Liver (tissue), 9 donors: Measurements from ENCODE around the gene NOS1. TPM values are rescaled to one million over a fixed set of nuclear protein-coding genes. Genes with fewer than 3 reads are reported as not detected.

Experiments
- DNase-seq: peaks from one replicate; pipeline ENCODE4 v3.0.0-alpha.2; 2017; ENCODE audit warnings: low spot score
- H3K27ac ChIP-seq, 2 donors: one replicate each; pipeline ENCODE4 v1.7.0; 2013; ENCODE audit warnings: inconsistent platforms in 2 of 2, low read length in 2 of 2, control low read depth in 1 of 2, low read depth in 1 of 2, mild to moderate bottlenecking in 1 of 2
- H3K27me3 ChIP-seq, 4 donors: one replicate each; pipeline versions ENCODE4 v1.6.1 to v1.7.0; 2013; ENCODE audit warnings: low read length in 3 of 4, inconsistent platforms in 1 of 4, mild to moderate bottlenecking in 1 of 4, moderate library complexity in 1 of 4; ENCODE audit not compliant: control insufficient read depth in 4 of 4, insufficient read depth in 4 of 4
- H3K36me3 ChIP-seq, 4 donors: one replicate each; pipeline versions ENCODE4 v1.6.1 to v1.7.0; 2013; ENCODE audit warnings: low read length in 3 of 4, mild to moderate bottlenecking in 3 of 4, low read depth in 1 of 4, moderate library complexity in 1 of 4; ENCODE audit not compliant: control insufficient read depth in 4 of 4, insufficient read depth in 3 of 4
- H3K4me1 ChIP-seq, 4 donors: one replicate each; pipeline versions ENCODE4 v1.6.1 to v1.7.0; 2013; ENCODE audit warnings: low read length in 3 of 4, mild to moderate bottlenecking in 3 of 4, moderate library complexity in 1 of 4; ENCODE audit not compliant: control insufficient read depth in 4 of 4, insufficient read depth in 4 of 4
- H3K4me3 ChIP-seq, 3 donors: one replicate each; pipeline versions ENCODE4 v1.6.1 to v1.7.0; 2013; ENCODE audit warnings: low read length in 3 of 3, control low read depth in 1 of 3, low read depth in 1 of 3, mild to moderate bottlenecking in 1 of 3
- H3K9ac ChIP-seq, 2 donors: one replicate each; pipeline ENCODE4 v1.7.0; 2013; ENCODE audit warnings: low read length in 2 of 2, mild to moderate bottlenecking in 2 of 2, moderate library complexity in 2 of 2, control low read depth in 1 of 2, low read depth in 1 of 2
- H3K9me3 ChIP-seq, 4 donors: one replicate each; pipeline versions ENCODE4 v1.6.1 to v1.7.0; 2013; ENCODE audit warnings: low read length in 3 of 4; ENCODE audit not compliant: control insufficient read depth in 4 of 4
- EGR1 ChIP-seq, 2 donors: IDR thresholded peaks; 2 replicates each; pipeline ENCODE4 v1.6.1; 2016 to 2018; ENCODE audit warnings: antibody characterized with exemption in 2 of 2, low read depth in 2 of 2
- FOXA1 ChIP-seq: IDR thresholded peaks from 2 replicates; pipeline ENCODE4 v1.6.1; 2016; ENCODE audit warnings: antibody characterized with exemption
- GABPA ChIP-seq, 2 donors: IDR thresholded peaks in 1 of 2; conservative IDR thresholded peaks in 1 of 2; 2 replicates each; pipeline ENCODE4 v1.6.1; 2016; ENCODE audit warnings: antibody characterized with exemption in 2 of 2, mild to moderate bottlenecking in 1 of 2, moderate library complexity in 1 of 2
- HNF4A ChIP-seq, 2 donors: conservative IDR thresholded peaks; 2 replicates each; pipeline ENCODE4 v1.6.1; 2016; ENCODE audit warnings: antibody characterized with exemption in 2 of 2, mild to moderate bottlenecking in 2 of 2
- HNF4G ChIP-seq: IDR thresholded peaks from 2 replicates; pipeline ENCODE4 v1.6.1; 2016; ENCODE audit warnings: antibody characterized with exemption
- JUND ChIP-seq, 2 donors: IDR thresholded peaks; 2 replicates each; pipeline ENCODE4 v1.6.1; 2016; ENCODE audit warnings: antibody characterized with exemption in 2 of 2
- MAX ChIP-seq: IDR thresholded peaks from 2 replicates; pipeline ENCODE4 v1.6.1; 2016; ENCODE audit warnings: antibody characterized with exemption
- NR2F2 ChIP-seq: IDR thresholded peaks from 2 replicates; pipeline ENCODE4 v1.6.1; 2016; ENCODE audit warnings: antibody characterized with exemption
- RXRA ChIP-seq, 2 donors: IDR thresholded peaks; 2 replicates each; pipeline ENCODE4 v1.6.1; 2017 to 2018; ENCODE audit warnings: antibody characterized with exemption in 2 of 2, mild to moderate bottlenecking in 1 of 2
- SP1 ChIP-seq: IDR thresholded peaks from 2 replicates; pipeline ENCODE4 v1.6.1; 2018; ENCODE audit warnings: antibody characterized with exemption, mild to moderate bottlenecking
- YY1 ChIP-seq: IDR thresholded peaks from 2 replicates; pipeline ENCODE4 v1.6.1; 2016; ENCODE audit warnings: antibody characterized with exemption, mild to moderate bottlenecking
- ZBTB33 ChIP-seq: IDR thresholded peaks from 2 replicates; pipeline ENCODE4 v1.6.1; 2016; ENCODE audit warnings: antibody characterized with exemption
- WGBS: extraction: QIAGEN DNeasy Blood & Tissue Kit; methylation state at CpG from one replicate; pipeline ENCODE4 v1.1.7; 2013; 5-methylcytosine and 5-hydroxymethylcytosine counted together
- polyA plus RNA-seq, 2 donors: library from polyadenylated mRNA; stranded (reverse) in 1 of 2; unstranded in 1 of 2; fragments of 200-250 nt in 1 of 2; fragments of >200 nt in 1 of 2; fragmentation: Nextera tagmentation in 1 of 2; extraction: Ambion mirVana in 1 of 2; gene quantifications; one replicate each; pipeline versions ENCODE4 v1.2.1 to v1.2.3, GENCODE V29; 2013 to 2015
- total RNA-seq, 2 donors: library from RNA; depleted of rRNA; stranded (reverse); fragments of >200 nt; gene quantifications; one replicate each; pipeline ENCODE4 v1.2.3, GENCODE V29; 2014
- TF ChIP-seq, protein P1 (sequence below): IDR thresholded peaks from 2 replicates; pipeline ENCODE4 v1.6.1; 2016; ENCODE audit warnings: antibody characterized with exemption
- TF ChIP-seq, protein P2 (sequence below): fragments of 150-350 bp; IDR thresholded peaks from 2 replicates; pipeline ENCODE4 v1.5.1; 2017; ENCODE audit warnings: improper control_type of control experiment, low read depth, low read length; ENCODE audit not compliant: missing input control
- donor health status: healthy.
- donor health status: healthy.
- donor health status: healthy.
- donor health status: healthy.
- donor health status: healthy.

Gene NOS1
- total and polyA plus RNA-seq, 4 donors, result under 0.01 to 0.08 (median 0.01) TPM; not detected in 1

GRCh38 chr12:117188121-117188665, 173.2 kb downstream of the NOS1 start:
- 66% methylated on average over 12 of the region's 12 CpGs for WGBS
- Histone ChIP-seq H3K27me3 (no peaks in the 10 kb centered on the region), H3K4me3 (peak overlapping the region in 1 of 3 donors; percentile 5), H3K9me3 (no peaks in the 10 kb centered on the region), H3K36me3 (peaks cover 8 to 18% (median 16%) of the 10 kb centered on the region in 4 donors), H3K4me1 (peaks cover 5 to 24% (median 14%) of the 10 kb centered on the region in 4 donors), H3K27ac (peak overlapping the region in 1 of 2 donors; percentile 3), H3K9ac (peak overlapping the region in 1 of 2 donors; percentile 24)
- TF ChIP-seq EGR1 (IDR thresholded peaks at IDR 0.05; ENCODE audit: low read depth in 2 of 2) (no peak), HNF4G (no peak), SP1 (no peak), ZBTB33 (no peak), GABPA (IDR thresholded peaks at IDR 0.05 in 1 of 2, conservative IDR thresholded peaks at IDR 0.05 in 1 of 2) (no peak), MAX (no peak), NR2F2 (no peak)
- TF ChIP-seq, protein P1, sequence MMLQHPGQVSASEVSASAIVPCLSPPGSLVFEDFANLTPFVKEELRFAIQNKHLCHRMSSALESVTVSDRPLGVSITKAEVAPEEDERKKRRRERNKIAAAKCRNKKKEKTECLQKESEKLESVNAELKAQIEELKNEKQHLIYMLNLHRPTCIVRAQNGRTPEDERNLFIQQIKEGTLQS, result no peak
- TF ChIP-seq, protein P2, sequence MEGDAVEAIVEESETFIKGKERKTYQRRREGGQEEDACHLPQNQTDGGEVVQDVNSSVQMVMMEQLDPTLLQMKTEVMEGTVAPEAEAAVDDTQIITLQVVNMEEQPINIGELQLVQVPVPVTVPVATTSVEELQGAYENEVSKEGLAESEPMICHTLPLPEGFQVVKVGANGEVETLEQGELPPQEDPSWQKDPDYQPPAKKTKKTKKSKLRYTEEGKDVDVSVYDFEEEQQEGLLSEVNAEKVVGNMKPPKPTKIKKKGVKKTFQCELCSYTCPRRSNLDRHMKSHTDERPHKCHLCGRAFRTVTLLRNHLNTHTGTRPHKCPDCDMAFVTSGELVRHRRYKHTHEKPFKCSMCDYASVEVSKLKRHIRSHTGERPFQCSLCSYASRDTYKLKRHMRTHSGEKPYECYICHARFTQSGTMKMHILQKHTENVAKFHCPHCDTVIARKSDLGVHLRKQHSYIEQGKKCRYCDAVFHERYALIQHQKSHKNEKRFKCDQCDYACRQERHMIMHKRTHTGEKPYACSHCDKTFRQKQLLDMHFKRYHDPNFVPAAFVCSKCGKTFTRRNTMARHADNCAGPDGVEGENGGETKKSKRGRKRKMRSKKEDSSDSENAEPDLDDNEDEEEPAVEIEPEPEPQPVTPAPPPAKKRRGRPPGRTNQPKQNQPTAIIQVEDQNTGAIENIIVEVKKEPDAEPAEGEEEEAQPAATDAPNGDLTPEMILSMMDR, result no peak
- no peak for DNase-seq

GRCh38 chr12:117187421-117187820, 174.0 kb downstream of the NOS1 start:
- no peak for DNase-seq
- Histone ChIP-seq H3K27me3 (no peaks in the 10 kb centered on the region), H3K4me1 (peaks cover 5 to 24% (median 14%) of the 10 kb centered on the region in 4 donors), H3K4me3 (no peak overlapping the region), H3K9me3 (no peaks in the 10 kb centered on the region), H3K36me3 (peaks cover 8 to 24% (median 18%) of the 10 kb centered on the region in 4 donors), H3K9ac (peak overlapping the region in 1 of 2 donors; percentile 16), H3K27ac (peak overlapping the region in 1 of 2 donors; percentile 40)
- no peak for TF ChIP-seq ZBTB33
- no peak for TF ChIP-seq SP1
- no peak for TF ChIP-seq FOXA1
- TF ChIP-seq NR2F2, result no peak
- TF ChIP-seq HNF4A (conservative IDR thresholded peaks at IDR 0.05), result peak in 1 of 2 donors; percentile 48
- TF ChIP-seq RXRA (IDR thresholded peaks at IDR 0.05), result peak in 1 of 2 donors; percentile 22
- TF ChIP-seq, protein P1, result no peak
- TF ChIP-seq YY1, result peak; percentile 65
- TF ChIP-seq, protein P2, result no peak
- no peak for TF ChIP-seq GABPA (IDR thresholded peaks at IDR 0.05 in 1 of 2, conservative IDR thresholded peaks at IDR 0.05 in 1 of 2)
- TF ChIP-seq JUND (IDR thresholded peaks at IDR 0.05), result no peak
- TF ChIP-seq MAX, result no peak
- WGBS, result 31% methylated on average over 4 of the region's 4 CpGs
